Measurements from ENCODE around the gene ADORA1.

DNA sequence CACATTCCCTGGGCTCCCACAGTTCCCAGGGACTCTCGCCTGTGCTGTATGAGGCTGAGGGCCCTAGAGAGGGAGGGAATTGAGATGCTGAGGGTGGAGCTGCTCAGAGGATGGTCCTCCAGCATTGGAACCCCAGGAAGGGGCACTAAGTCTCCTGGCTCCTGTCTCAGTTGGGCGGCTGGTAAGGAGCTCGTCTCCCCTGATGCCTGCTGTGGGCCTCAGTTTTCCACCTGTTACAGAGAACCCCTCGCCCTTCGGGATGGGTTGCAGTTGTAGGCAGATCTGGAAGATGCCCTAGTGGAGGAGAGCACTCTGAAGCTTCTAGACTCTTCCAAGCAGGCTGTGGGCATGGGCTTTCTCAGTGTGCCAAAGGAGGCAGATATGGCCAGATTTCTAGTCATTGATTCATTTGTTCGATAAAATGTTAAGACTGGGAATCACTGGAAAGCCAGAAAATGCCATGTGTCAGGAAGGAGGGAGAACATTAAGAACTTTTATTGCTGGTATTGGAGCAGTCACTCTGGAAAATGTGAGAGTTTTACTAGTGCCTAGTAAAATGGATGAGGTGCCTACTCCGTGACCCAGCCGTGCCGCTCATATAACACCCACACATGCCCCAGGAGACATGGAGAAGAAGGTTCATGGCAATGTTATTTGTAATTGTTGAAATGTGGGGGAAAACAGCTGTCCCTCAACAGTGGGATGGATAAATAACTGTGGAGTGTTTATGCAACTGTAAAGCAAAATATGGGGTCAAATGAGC is 48.9 kb downstream of the ADORA1 start:
- TF ChIP-seq, protein P1, sequence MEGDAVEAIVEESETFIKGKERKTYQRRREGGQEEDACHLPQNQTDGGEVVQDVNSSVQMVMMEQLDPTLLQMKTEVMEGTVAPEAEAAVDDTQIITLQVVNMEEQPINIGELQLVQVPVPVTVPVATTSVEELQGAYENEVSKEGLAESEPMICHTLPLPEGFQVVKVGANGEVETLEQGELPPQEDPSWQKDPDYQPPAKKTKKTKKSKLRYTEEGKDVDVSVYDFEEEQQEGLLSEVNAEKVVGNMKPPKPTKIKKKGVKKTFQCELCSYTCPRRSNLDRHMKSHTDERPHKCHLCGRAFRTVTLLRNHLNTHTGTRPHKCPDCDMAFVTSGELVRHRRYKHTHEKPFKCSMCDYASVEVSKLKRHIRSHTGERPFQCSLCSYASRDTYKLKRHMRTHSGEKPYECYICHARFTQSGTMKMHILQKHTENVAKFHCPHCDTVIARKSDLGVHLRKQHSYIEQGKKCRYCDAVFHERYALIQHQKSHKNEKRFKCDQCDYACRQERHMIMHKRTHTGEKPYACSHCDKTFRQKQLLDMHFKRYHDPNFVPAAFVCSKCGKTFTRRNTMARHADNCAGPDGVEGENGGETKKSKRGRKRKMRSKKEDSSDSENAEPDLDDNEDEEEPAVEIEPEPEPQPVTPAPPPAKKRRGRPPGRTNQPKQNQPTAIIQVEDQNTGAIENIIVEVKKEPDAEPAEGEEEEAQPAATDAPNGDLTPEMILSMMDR (conservative IDR thresholded peaks at IDR 0.05; ENCODE audit: low read depth, low read length), result no peak
- TF ChIP-seq POLR2A (IDR thresholded peaks at IDR 0.05; ENCODE audit: low read depth, low read length), result no peak
- no peak for TF ChIP-seq NFE2L2 (IDR thresholded peaks at IDR 0.05; ENCODE audit: low read depth, low read length)

All from IMR-90 (cell line).